GM12873 (cell line): ENCODE data around the gene EPB42.

ENCODE experiments used
- TF ChIP-seq, protein P1 (sequence below): IDR thresholded peaks from 2 replicates; pipeline ENCODE4 v1.5.1; 2012; ENCODE audit warnings: low read depth, mild to moderate bottlenecking, moderate library complexity, low read length, control low read depth; ENCODE audit not compliant: insufficient read depth; ENCODE audit errors: missing control alignments

The EPB42 gene

DNA sequence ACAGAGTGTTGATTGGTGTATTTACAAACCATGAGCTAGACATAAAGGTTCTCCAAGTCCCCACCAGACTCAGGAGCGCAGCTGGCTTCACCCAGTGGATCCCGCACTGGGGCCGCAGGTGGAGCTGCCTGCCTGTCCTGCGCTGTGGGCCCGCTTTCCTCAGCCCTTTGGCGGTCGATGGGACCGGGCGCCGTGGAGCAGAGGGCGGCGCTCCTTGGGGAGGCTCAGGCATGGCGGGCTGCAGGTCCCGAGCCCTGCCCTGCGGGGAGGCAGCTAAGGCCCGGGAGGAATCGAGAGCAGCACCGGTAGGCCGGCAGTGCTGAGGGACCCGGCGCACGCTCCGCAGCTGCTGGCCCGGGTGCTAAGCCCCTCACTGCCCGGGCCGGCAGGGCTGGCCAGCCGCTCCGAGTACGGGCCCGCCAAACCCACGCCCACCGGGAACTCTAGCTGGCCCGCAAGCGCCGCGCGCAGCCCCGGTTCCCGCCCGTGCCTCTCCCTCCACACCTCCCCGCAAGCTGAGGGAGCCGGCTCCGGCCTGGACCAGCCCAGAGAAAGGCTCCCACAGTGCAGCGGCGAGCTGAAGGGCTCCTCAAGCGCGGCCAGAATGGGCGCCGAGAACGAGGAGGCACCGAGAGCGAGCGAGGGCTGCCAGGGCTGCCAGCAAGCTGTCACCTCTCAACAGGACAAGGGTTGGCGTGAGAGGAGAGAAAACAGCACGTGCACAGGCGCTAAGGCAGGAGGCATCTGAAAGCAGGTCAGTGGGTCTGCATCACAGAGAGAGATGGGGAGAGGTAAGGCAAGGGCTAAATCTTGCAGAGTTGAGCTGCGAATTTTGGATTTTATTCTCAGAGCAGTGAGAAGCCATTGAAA is 5.9 kb upstream of the EPB42 start:
- TF ChIP-seq, protein P1, sequence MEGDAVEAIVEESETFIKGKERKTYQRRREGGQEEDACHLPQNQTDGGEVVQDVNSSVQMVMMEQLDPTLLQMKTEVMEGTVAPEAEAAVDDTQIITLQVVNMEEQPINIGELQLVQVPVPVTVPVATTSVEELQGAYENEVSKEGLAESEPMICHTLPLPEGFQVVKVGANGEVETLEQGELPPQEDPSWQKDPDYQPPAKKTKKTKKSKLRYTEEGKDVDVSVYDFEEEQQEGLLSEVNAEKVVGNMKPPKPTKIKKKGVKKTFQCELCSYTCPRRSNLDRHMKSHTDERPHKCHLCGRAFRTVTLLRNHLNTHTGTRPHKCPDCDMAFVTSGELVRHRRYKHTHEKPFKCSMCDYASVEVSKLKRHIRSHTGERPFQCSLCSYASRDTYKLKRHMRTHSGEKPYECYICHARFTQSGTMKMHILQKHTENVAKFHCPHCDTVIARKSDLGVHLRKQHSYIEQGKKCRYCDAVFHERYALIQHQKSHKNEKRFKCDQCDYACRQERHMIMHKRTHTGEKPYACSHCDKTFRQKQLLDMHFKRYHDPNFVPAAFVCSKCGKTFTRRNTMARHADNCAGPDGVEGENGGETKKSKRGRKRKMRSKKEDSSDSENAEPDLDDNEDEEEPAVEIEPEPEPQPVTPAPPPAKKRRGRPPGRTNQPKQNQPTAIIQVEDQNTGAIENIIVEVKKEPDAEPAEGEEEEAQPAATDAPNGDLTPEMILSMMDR: no peak

- TF ChIP-seq, protein P1: peak; percentile 85
Observed at GRCh38 chr15:43225201-43225949, 4.6 kb upstream of the EPB42 start.

- TF ChIP-seq, protein P1: no peak
Observed at GRCh38 chr15:43221422-43221821, 604 bp upstream of the EPB42 start.

DNA sequence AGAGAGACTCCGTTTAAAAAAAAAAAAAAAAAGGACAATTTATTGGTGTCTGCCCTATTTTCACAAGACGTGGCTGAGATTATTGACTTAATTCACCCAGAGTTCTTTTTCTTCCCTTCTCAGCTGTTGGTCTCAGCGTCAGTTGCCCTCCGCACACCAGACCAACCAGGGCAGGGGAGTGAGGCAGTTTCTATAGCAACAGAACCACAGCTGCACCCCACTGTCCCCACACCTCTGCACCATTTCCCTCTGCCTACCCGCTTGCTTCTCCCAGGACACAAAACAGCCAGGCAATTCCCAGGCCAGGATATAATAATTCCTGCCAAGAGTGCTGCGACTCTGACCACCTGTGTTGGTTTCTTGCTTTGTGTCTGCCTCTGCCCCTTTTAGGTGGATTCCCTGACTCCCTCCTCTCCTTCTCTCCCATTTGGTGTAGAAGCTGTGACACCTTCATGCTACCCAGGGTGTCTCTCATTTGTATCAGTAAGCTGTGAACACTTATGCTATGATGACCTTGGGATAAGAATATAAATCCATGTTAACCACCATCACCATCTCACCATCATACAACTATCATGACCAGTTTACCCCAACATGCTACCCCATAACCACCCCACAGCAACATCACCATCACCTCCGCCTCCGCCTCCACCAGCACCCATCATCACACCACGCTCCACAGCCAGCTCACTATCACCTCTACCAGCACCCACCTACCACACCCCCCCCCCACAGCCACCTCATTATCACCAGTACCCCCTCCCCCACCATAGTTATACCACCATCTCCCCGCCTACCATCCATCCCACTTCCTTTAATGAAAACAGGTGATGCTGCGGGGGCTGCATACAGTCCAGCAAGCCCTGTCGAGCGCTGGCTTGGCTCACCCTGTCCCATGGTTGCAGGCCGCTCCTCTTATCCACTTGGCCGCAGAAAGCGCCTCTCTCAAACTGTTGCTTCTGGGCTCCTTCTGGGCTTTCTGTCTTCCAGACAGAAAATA is 589 bp downstream of the EPB42 start:
- TF ChIP-seq, protein P1: no peak

DNA sequence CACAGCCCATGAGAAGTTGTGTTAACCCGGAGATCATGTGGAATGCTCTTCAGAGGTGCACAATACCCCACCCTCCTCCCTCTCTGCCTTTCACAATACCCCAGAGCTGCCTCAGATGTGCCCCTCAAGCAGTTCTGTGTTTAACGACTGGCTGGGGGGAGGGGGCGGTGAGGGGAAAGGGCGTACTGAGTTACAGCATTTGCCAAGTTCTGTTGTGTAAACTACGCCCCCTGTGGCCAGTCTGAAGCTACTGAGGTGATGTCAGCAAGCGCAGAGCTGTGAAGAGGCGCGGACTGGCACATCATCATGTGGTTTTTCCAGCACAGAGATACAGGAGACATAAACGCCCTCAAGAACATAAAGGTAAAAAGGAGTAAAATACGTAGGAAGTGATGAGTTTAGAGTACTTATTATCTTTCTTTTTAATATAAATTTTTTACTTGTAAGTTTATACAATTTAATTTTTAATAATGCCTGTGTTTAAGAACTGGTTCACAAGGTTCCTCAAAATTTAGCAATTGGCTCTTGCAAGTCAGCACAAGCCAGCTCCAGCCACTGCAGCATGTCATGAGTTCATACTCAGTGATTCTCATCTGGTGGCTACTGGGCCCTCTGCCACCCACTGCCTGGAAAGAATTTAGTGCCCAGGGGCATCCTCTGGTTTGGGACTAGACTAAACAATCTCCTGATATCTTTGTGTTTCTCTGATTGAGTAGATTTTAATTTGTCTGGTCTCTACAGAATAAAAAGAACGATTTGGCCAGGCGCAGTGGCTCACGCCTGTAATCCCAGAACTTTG is 1.7 kb downstream of the EPB42 start:
- TF ChIP-seq, protein P1: peak; percentile 40

DNA sequence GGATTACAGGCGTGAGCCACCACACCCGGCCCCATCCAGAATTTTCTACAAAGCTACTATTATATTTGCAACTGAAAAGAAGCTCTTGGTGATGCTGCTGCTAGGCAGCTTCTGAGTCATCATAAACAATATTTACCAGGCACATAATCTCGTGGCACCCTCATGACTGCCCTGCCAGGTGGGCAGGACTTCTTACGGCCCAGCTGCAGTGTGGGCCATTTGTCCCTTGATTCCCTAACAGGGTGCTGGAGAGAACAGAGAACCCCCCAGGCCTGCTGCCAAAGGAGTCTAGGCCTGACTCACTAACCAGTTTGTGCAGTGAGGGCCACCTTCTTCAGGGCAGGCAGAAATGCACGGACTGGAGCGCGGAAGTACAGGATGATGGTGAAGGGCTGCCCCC is 4.9 kb downstream of the EPB42 start:
- TF ChIP-seq, protein P1: no peak
